HG02884 (cell line): ENCODE data around the gene CADPS2.

Source experiments
- ATAC-seq: cut with Tn5 transposase; IDR thresholded peaks from one replicate; pipeline ENCODE4 v1.9.1; 2021; ENCODE audit warnings: mild to moderate bottlenecking, moderate library complexity; ENCODE audit not compliant: unreplicated experiment

CADPS2 gene

DNA sequence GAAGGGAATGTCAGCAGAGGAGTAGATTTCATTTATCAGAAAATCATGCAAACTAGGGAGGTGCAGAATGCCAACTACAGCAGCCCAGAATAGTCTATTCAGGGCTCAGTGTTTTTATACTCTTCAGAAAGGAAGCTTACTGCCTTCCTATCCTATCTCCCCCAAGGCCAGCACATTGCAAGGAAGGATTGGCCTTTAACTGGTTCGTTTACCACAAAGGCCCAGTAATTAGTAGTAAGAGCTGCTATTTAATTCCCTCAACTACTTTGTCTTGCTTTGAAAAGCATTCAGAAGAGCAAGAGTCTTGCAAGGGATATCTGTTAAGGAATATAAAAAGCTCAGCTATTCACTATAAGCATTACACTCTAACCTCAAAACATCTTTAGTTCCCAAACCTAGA lies 97.1 kb downstream of the CADPS2 start:
- ATAC-seq = no peak

DNA sequence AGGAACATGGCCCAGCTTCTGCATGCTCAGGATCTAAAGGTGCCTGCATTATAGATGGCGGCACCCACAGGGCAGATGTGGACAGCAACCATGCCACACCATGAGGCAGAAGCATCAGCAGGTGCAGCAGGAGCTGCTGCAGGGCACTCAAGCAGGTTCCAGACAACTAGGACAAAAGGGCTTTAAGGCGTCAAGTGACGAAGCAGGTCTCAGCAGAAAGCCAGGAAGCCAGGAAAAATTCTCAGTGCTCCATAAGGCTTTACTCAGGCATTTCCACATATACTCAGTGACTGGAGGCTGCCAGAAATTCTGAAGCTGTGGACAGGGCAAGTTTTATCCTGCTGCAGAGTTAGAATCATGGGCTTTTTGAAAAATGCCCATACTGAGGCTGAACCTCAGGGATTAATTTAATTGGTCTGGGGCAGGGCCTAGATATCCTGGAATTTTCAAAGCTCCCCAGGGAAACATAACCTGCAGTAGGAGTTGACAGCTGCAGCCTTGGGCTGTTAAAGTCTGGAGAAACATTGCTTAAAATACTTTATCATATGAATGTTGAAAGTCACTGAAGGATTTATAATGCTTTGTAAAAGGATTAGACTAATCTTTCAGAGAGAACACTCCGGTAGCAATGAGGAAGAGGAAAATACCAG lies 115.4 kb downstream of the CADPS2 start:
- no peak for ATAC-seq

DNA sequence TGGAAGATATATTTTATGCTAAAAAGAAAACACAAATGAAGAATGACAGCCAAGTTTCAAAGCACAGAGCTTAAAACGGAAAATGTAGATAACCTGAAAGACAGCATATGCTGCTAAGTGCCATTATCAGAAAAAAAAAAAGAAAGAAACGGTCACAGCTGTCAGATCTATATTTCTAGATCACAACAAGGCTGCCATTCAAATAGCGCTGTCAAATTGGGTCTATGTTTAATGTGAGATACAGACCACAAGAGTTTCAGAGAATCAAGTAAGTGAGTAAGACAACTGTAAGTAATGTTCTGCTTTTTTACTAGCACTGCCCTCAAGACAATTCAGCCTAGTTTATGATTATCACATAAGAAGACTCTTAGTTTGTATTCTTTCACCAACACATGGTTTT lies 117.4 kb downstream of the CADPS2 start:
- ATAC-seq = no peak

DNA sequence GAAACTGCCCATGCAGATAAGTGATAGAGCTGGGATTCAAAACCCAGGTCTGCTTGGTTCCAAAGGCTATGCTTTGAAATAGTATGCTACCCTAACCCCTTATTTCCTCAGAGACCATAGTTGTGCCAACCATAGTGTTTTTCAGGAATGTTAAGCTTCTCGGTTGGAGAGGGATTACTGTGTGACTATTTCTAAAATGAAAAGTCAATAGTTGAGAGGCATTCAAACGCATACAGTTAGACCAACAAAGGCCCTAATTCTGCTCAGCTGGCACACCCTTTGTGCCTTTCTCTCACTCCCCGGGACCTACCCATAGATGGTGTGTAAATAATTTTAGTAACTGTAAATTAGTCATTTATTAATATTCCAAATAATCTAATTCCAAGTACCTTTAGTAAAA lies 118.9 kb downstream of the CADPS2 start:
- no peak for ATAC-seq

DNA sequence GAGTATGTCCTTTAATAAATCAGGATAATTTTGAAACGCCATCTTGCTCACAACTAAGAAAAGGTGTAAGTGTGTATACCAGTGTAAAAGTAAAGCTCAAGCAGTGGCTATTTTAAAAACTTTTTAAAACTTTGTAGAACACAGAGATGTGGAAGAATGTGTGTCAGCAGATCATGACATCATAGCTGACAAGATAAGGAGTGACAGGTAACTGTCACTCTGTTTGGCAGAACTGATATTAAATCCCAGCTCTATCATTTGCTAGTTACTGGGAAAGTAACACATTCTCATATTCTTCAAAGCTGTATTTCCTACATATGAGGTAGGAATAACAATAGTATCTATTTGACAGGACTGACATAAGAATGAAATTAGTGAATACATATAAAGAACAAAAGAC lies 119.7 kb downstream of the CADPS2 start:
- no peak for ATAC-seq

DNA sequence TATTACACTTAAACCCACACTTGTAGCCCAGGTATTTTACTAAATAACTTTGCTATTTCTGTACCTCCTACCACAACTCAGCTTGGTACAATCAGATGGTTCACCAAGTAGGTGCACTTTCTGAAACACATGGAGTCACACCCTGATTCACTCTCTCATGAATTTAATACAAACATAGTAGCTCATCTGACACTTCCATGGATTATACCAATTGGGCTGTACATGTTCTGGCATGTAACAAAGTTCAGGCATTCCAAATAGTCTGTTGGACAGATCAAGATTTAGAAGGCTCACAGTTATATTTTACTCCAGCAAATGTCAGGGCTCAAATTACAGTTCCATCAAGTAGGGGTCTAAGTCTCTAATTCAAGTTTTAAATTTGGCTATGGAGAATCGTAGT lies 121.4 kb downstream of the CADPS2 start:
- no peak for ATAC-seq

DNA sequence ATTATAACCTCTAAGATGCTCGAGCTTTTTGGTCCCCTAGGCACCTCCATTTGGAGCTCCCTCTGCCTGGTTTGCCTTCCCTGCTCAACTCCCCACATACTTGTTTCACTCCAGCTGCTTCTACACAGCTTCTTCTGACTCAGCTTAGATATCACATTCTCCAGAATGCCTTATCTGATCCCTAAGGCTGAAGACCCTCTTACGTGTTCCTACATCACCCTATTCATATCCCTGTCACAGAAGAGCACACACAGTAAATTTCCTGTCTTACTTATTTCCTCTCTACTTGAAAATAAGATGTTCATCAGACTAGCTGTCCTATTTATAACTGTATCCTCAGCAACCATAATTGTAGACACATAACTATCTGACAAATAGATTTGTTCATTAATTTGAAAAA lies 122.2 kb downstream of the CADPS2 start:
- ATAC-seq = no peak

DNA sequence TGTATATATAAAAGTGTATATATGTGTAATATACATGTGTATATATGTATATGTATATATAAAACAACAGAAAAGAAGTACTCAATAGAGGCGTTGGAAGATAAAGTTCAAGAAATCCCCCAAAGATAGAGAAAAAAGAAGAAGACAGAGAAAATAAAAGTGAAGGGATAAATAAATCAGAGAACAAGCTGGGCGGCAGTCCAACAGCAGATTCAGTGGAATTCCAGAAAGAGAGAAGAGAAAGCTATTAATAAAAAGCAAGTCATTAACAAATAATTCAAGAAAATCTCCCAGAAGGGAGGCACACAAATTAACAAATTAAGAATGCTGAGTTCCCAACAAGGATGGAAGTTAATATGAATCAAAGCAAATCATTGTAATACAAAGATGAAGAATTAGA lies 124.2 kb downstream of the CADPS2 start:
- ATAC-seq = no peak

DNA sequence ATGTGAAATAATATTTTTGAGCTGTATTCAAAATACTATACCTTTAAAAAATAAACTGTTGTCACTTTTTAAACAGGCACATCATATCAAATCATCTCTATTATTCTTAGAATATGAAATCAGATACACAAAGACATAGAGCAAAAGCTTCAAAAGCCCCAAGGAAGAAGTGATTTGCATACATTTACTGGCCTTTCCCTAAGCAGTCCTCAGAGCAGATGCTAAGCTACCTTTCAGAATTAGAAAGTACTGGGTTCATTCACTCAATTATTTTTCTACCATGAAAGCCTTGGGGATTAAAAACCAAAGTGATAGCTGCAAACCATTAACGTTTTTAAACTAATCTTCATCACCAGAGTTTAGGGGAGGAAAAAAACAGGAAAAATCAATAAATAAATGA lies 127.8 kb downstream of the CADPS2 start:
- no peak for ATAC-seq

DNA sequence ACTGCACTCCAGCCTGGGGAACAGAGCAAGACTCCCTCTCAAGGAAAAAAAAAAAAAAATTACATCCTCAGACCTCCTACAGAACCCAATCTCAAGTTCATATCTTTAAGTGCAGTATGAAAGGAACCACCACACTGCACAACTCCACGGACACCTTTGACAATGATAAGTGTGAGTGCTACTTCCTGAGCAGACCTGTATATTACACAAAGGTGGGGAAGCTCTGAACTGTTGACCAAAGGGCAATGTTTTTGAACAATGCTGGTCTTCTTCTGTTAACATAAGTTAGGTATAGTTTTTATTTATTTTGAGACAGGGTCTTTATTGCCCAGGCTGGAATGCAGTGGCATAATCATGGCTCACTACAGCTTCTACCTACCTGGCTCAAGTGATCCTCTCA lies 129.4 kb downstream of the CADPS2 start:
- no peak for ATAC-seq

DNA sequence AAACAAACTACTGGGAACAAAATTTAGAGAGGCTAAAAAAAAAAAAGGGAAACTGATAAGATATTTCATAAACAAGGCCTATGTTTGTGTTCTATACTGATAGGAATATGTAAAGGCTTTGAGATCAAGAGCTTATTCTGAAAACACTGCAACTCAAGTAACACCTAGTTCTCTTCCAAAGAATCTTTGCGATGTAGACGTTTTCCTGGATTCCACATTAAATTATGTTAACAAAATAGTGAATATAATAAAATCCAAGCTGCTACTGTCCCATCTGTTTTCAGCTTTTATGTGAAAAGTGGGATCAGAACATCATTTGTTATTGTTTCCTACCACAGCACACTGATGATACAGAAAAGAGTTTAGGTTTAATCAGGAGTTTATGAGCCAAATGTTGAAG lies 130.6 kb downstream of the CADPS2 start:
- ATAC-seq = no peak

DNA sequence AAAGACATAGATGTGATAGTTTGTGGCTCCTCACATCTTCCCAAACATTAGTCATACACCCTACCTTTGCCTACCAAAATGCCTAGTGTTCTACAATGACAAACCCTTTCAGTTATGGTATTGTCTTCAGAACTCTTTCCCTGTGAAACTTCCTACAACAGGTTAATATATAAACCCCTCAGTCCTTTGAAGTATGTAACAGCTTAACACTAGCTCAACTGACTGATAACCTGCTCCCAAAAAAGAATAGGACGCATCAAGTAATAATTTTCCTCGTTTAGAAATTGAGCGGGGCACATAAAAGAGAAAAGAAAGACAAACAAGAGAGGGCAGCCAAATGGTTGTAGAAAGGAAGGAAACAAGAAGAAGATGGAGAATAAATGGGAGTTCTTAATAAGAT lies 133.7 kb downstream of the CADPS2 start:
- no peak for ATAC-seq

DNA sequence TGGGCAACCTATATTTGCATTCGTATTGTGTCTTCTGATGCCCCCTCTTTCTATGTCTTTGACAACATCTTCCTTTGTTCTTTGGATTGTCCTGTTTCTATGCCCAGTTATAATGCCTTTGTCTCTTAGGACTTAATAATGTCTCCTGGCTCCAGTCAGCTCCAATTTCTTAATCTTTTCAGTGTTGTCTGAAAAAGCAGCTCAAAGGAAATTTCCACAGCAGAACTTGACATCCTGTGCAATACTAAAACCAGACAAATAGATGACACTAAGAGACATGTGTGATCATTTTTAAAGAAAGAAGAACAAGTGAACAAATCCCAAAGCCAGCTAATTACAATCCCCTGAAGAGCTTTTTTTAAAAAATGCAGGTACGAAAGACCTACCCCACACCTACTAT lies 135.9 kb downstream of the CADPS2 start:
- no peak for ATAC-seq

DNA sequence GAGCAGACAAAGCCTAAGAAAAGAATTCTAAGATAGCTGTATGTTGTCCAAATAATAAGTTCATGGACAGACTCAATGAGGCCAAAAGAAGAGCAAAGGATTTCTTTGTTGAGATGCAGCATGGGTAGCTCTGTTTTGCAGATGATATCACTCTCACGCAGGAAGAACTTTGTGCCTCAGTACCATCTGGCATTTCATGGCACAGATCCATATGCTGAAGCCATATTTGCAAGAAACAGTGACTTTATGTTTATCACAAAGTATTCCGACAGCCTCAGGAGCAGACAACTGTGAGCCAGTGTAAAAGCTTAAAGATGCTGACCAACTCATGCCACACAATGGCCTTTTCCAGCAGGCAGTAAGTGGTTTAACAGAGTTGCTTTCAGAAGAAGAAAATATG lies 138.1 kb downstream of the CADPS2 start:
- ATAC-seq = no peak

DNA sequence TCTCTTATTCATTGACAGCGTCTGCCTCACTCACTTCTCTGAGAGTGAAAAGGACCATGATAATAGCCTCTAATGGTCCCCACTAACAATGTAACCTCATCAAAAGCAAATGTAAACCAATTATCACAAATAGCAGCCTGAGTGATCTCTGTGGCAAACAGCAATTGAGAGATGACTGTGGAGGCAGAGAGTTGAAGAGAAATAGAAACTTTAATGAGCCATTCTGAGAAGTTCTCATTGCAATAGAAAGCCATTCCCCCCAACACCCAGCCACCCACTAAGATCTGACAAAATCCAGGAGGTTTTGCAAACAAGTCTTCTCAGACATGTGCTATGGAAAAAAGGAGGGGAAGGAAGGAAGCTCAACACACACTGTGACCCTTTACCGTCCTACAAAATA lies 139.3 kb downstream of the CADPS2 start:
- no peak for ATAC-seq

DNA sequence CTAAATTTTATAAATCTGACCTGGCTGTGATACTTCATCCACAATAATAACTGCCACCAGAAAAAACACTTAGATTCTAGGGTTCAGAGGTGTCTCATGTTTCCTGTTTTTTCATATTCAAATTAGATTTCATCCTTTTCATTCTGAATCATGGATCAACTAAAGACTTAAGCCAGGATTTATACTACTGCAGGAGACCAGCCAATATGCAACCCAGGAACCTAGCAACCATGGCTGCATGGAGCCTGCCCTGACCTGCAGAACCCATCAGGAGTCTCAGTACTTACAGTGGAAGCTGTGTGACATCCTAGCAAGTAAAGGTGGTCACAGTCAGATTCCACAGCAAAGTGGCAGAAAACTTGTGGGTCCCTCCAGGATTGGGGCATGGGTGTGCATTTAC lies 143.0 kb downstream of the CADPS2 start:
- ATAC-seq = no peak

DNA sequence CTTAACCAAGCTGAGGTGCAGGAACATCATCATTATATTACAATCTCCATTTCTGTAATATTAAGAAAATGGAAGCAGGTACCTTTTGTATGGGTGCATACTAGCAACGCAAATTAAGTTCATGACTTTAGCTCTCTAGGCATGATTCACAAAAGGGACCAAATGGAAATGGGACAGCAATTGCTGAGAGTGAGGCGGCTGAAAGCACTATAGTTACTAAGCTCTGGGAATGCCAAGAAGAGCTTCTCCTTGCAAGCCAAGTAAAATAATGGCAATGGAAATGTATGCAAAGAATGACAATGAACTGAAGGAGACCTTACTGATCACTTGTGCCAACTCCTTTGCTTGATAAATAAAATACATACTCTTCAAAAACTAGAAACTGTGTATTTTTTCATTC lies 147.3 kb downstream of the CADPS2 start:
- ATAC-seq = no peak

DNA sequence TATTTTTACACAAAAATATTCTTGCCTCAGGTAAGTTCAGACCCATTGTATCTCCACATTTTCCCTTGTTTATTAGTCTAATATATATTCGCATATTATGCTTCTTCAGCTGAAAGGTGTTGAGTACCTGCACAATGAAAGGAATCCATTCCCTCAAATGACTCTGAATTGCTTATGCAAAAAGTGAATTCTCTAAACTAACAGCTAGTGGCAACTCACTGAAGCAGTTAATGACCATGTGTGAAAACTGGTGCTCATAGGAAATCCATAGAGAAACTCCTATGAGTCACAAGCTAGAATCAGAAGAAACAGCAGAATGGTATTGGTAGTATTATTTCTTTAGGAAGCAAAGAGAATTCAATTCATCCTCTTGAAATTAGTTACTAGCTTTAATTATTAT lies 150.1 kb downstream of the CADPS2 start:
- ATAC-seq = no peak

DNA sequence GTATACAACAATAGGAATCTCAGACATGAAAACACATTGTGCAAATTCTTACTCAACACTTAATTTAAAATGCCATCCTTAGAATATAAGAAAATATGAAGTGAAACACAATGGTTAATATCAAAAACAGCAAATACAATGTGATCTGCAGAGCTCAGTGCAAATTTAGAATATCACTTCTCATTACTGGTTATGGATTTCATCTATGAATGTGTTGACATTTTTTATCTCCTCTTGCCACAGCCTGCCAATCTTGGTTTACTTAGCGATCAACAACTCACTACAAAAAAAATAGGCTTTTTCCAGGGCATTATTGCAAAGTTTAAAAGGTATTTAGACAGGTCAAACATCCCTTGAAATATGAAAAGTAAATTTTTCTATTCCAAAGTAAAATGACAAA lies 158.5 kb downstream of the CADPS2 start:
- ATAC-seq = no peak

DNA sequence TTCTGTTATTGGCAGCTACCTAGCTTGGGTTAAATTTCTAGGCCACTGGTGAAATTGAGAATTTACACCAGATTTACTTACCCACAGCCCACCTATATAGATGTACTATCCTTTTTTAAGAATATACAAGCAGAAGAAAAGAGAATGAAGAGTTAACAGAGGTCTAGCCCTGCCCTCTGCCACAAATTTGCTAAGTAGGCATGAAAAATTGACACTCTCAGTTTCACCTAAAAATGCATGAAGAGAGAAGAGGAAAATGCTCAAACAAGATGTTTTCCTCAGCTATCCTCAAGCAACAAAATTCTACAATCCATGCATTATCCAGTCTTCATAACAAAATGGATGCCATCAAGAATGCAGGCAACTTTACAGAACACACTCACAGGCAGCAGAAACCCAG lies 158.9 kb downstream of the CADPS2 start:
- ATAC-seq = no peak

DNA sequence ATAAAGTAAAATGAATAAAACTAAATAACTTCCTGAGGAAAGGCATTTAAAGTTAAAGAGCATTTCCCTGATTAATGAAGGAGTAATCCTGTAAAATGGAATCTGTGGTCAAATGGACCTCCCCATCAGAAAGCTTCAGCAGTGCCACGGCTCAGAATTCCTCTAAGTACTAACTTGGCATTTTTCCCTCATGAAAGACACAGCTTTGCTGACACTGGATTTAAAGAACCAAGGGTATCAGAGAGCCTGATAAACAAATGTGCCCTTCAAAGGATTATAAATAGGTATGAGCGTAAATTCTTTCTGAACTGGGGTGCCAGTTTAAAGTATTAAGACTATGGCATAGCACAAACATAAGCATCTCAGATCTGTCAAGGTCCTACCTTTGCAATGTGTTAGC lies 159.4 kb downstream of the CADPS2 start:
- no peak for ATAC-seq

DNA sequence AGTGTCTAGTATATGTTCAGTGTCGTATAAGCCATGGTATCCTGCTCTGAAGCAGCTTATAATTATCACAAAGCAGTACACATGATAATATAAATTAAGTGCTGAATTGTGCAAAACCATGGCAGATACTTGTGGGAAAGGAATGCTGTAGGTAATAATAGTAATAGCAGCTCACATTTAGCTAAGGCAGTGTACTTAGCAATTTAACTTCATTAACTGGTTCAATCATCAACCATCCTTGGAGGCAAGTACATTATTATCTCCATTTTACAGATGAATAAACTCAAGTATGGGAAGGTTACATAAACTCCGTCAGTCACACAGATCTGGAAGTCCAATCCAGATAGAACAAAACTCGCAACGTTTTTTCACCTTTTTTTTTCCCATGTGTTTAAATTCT lies 161.9 kb downstream of the CADPS2 start:
- ATAC-seq = no peak

DNA sequence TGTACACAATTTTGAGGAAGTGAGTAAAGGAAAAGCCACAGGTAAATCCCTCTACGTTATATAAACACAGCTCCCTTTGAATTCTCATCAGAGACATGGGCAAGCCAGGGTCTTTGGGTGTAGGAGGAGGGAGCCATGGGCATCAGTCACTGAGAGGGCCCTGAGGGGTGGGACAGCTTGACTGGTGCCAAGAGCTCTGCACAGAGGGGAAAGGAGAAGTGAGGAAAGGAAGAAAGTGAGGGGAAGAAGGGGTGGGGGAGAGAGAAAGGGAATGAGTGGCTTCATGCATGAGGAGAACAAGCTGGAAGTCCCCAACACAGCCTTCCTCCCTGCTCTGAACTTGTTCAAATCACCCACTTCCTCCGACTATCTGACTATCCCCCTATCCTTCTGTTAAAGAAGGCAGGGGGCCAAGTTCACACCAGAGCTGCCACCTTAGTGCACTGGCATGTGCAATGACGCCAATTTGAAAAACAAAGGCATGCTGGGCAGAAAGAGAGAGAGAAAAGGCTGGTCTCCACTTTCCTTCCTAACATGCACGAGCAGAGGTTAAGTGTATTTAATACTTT lies 167.2 kb downstream of the CADPS2 start:
- ATAC-seq = no peak
